ENCODE data around the gene SLC10A1.

SLC10A1 gene

GRCh38 chr14:69756298-69756697, 40.7 kb downstream of the SLC10A1 start:
- H3K4me1 ChIP-seq (ENCODE audit: insufficient read depth, low read length, poor library complexity, severe bottlenecking) = peaks cover 6% of the 10 kb centered on the region
- no peaks in the 10 kb centered on the region for H3K36me3 ChIP-seq (ENCODE audit: insufficient read depth, low read length)
- H3F3A ChIP-seq (ENCODE audit: low read depth) = no peaks in the 10 kb centered on the region
- no peak for TF ChIP-seq CTCF (conservative IDR thresholded peaks at IDR 0.05; ENCODE audit: low read length)
- no peak for TF ChIP-seq EZH2phosphoT487 (IDR thresholded peaks at IDR 0.05; ENCODE audit: borderline replicate concordance)
- no peak overlapping the region for H3K4me3 ChIP-seq (ENCODE audit: low read length, poor library complexity, severe bottlenecking)
- no peaks in the 10 kb centered on the region for H3K9me3 ChIP-seq (ENCODE audit: insufficient read depth, low read depth, low read length)
- no peaks in the 10 kb centered on the region for H3K27me3 ChIP-seq (ENCODE audit: insufficient read depth, low read length, poor library complexity, severe bottlenecking)
- no peaks in the 10 kb centered on the region for H3K79me2 ChIP-seq (ENCODE audit: insufficient read depth, low read length)
- no peak overlapping the region for H2AFZ ChIP-seq (ENCODE audit: low read length)
- H3K4me2 ChIP-seq (ENCODE audit: low read depth, low read length, poor library complexity, severe bottlenecking) = no peak overlapping the region
- H3K9me2 ChIP-seq (replicated peaks; ENCODE audit: low read depth, low read length) = no peaks in the 10 kb centered on the region
- no peak overlapping the region for H3K9ac ChIP-seq (ENCODE audit: low read depth, low read length, poor library complexity, severe bottlenecking)
- H4K20me1 ChIP-seq (ENCODE audit: insufficient read depth, low read length, poor library complexity, severe bottlenecking) = no peaks in the 10 kb centered on the region

DNA sequence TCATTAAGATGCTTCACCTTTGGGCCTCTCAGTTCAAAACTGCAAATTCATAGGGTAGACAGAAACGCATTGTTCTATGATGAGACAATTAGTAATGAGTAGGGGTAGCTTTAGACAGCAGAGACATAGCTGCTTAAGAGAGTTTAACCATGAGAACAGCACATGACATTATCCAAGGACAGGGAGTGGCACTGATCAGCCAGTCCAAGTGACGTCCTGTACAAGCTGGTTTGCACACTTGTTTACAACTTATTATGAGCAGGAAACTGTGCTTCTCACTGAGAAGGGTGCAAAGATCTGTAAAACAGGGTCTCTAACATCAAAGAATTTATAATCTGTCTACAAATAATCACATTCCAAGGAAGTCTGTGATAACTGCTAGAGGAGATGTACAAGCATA, 41.3 kb downstream of the SLC10A1 start:
- H3K4me3 ChIP-seq (ENCODE audit: low read length, poor library complexity, severe bottlenecking) = no peak overlapping the region
- no peaks in the 10 kb centered on the region for H3K9me2 ChIP-seq (replicated peaks; ENCODE audit: low read depth, low read length)
- no peaks in the 10 kb centered on the region for H3K9me3 ChIP-seq (ENCODE audit: insufficient read depth, low read depth, low read length)
- H3F3A ChIP-seq (ENCODE audit: low read depth) = no peaks in the 10 kb centered on the region
- no peaks in the 10 kb centered on the region for H3K27me3 ChIP-seq (ENCODE audit: insufficient read depth, low read length, poor library complexity, severe bottlenecking)
- peak overlapping the region; percentile 20; the same call in 1 of the 2 replicates for H2AFZ ChIP-seq (ENCODE audit: low read length)
- no peaks in the 10 kb centered on the region for H3K36me3 ChIP-seq (ENCODE audit: insufficient read depth, low read length)
- H3K4me1 ChIP-seq (ENCODE audit: insufficient read depth, low read length, poor library complexity, severe bottlenecking) = peaks cover 6% of the 10 kb centered on the region
- TF ChIP-seq EZH2phosphoT487 (IDR thresholded peaks at IDR 0.05; ENCODE audit: borderline replicate concordance) = no peak
- TF ChIP-seq CTCF (conservative IDR thresholded peaks at IDR 0.05; ENCODE audit: low read length) = no peak
- no peak overlapping the region for H3K9ac ChIP-seq (ENCODE audit: low read depth, low read length, poor library complexity, severe bottlenecking)
- H4K20me1 ChIP-seq (ENCODE audit: insufficient read depth, low read length, poor library complexity, severe bottlenecking) = no peaks in the 10 kb centered on the region
- H3K4me2 ChIP-seq (ENCODE audit: low read depth, low read length, poor library complexity, severe bottlenecking) = no peak overlapping the region
- no peaks in the 10 kb centered on the region for H3K79me2 ChIP-seq (ENCODE audit: insufficient read depth, low read length)

- no peaks in the 10 kb centered on the region for H3K27me3 ChIP-seq (ENCODE audit: insufficient read depth, low read length, poor library complexity, severe bottlenecking)
- TF ChIP-seq CTCF (conservative IDR thresholded peaks at IDR 0.05; ENCODE audit: low read length) = no peak
- TF ChIP-seq EZH2phosphoT487 (IDR thresholded peaks at IDR 0.05; ENCODE audit: borderline replicate concordance) = no peak
- H3F3A ChIP-seq (ENCODE audit: low read depth) = no peaks in the 10 kb centered on the region
- no peaks in the 10 kb centered on the region for H3K9me2 ChIP-seq (replicated peaks; ENCODE audit: low read depth, low read length)
- H3K79me2 ChIP-seq (ENCODE audit: insufficient read depth, low read length) = no peaks in the 10 kb centered on the region
- H2AFZ ChIP-seq (ENCODE audit: low read length) = peak overlapping the region; percentile 20; the same call in 1 of the 2 replicates
- no peak overlapping the region for H3K4me2 ChIP-seq (ENCODE audit: low read depth, low read length, poor library complexity, severe bottlenecking)
- no peak overlapping the region for H3K9ac ChIP-seq (ENCODE audit: low read depth, low read length, poor library complexity, severe bottlenecking)
- H3K4me1 ChIP-seq (ENCODE audit: insufficient read depth, low read length, poor library complexity, severe bottlenecking) = peaks cover 6% of the 10 kb centered on the region
- H3K4me3 ChIP-seq (ENCODE audit: low read length, poor library complexity, severe bottlenecking) = no peak overlapping the region
- no peaks in the 10 kb centered on the region for H3K36me3 ChIP-seq (ENCODE audit: insufficient read depth, low read length)
- no peaks in the 10 kb centered on the region for H4K20me1 ChIP-seq (ENCODE audit: insufficient read depth, low read length, poor library complexity, severe bottlenecking)
- H3K9me3 ChIP-seq (ENCODE audit: insufficient read depth, low read depth, low read length) = no peaks in the 10 kb centered on the region
These were observed 41.7 kb downstream of the SLC10A1 start for GRCh38 chr14:69755296-69755695.
